Left lung (tissue), 10 donors: ENCODE data around the gene CEBPZ. TPM values are rescaled to one million over a fixed set of nuclear protein-coding genes. Genes with fewer than 3 reads are reported as not detected.
"Not testable (repeated sequence)": the region's sequence is repeated elsewhere in the genome, so short reads cannot be mapped to it uniquely, and the experiment has no call there.

Experiments
- ATAC-seq: fragments of 200-7000 bp; cut with Tn5 transposase; one replicate; pipeline ENCODE4 v1.9.1; 2020; ENCODE audit warnings: moderate library complexity
- DNase-seq, 4 donors: peaks; one replicate each; pipeline ENCODE4 v3.0.0-alpha.2; 2013 to 2020
- H3K27ac ChIP-seq, 2 donors: fragments of 200-600 bp; sonication (generic) in 1 of 2; one replicate each; pipeline versions ENCODE4 v1.5.0 to v1.8.0; 2020 to 2021
- H3K27me3 ChIP-seq, 2 donors: fragments of 200-600 bp; sonication (generic) in 1 of 2; one replicate each; pipeline versions ENCODE4 v1.5.0 to v1.8.0; 2020 to 2021
- H3K36me3 ChIP-seq, 2 donors: fragments of 200-600 bp; sonication (generic) in 1 of 2; one replicate each; pipeline versions ENCODE4 v1.5.0 to v1.8.0; 2020 to 2021
- H3K4me1 ChIP-seq, 2 donors: fragments of 200-600 bp; one replicate each; pipeline ENCODE4 v1.8.0; 2021
- H3K4me3 ChIP-seq, 2 donors: fragments of 200-600 bp; sonication (generic) in 1 of 2; one replicate each; pipeline versions ENCODE4 v1.5.0 to v1.8.0; 2020 to 2021; ENCODE audit warnings: mild to moderate bottlenecking in 1 of 2
- H3K9me3 ChIP-seq, 2 donors: fragments of 200-600 bp; sonication (generic) in 1 of 2; one replicate each; pipeline versions ENCODE4 v1.5.0 to v1.8.0; 2020 to 2021
- CTCF ChIP-seq, 2 donors: fragments of 200-600 bp; sonication (generic) in 1 of 2; IDR thresholded peaks; one replicate each; pipeline versions ENCODE4 v1.5.0 to v1.8.0; 2021; ENCODE audit warnings: antibody characterized with exemption in 2 of 2
- intact Hi-C, 2 donors: fragments of 100-400 bp; cut with DNase I; formaldehyde crosslinking; loops; one replicate each; pipeline versions ENCODE4 v1.11.2 to v1.14.2; 2022
- polyA plus RNA-seq, 6 donors: library from polyadenylated mRNA; unstranded; fragments of 120-200 nt; gene quantifications; one replicate each; pipeline ENCODE4 v1.2.1, GENCODE V29; 2013; ENCODE audit not compliant: insufficient read length in 6 of 6
- total RNA-seq, 2 donors: library from RNA; stranded (reverse); fragmentation: NEBNext Ultra II Directional; extraction: Animal tissue kit (Norgen Biotek cat#: 25700); gene quantifications; one replicate each; pipeline ENCODE4 v1.2.1, GENCODE V29; 2021
- donor health status: DM: no; HTN: yes; CAD: no.
- donor health status: DM: no; HTN: no; CAD: no.

CEBPZ gene
- total and polyA plus RNA-seq, 8 donors = 36.0 to 81.2 (median 71.9) TPM

GRCh38 chr2:37211212-37211611 lies 20.2 kb downstream of the CEBPZ start:
- Histone ChIP-seq H3K36me3 (peaks cover 0 to 95% of the 10 kb centered on the region in 2 donors), H3K9me3 (peaks cover 0 to 18% of the 10 kb centered on the region in 2 donors), H3K27ac (no peak overlapping the region), H3K27me3 (no peaks in the 10 kb centered on the region), H3K4me3 (no peak overlapping the region), H3K4me1 (peaks cover 0 to 7% of the 10 kb centered on the region in 2 donors)
- DNase-seq = no peak
- ATAC-seq = no peak
- intact Hi-C loops = no loop called here
- no peak for TF ChIP-seq CTCF (IDR thresholded peaks at IDR 0.05)

DNA sequence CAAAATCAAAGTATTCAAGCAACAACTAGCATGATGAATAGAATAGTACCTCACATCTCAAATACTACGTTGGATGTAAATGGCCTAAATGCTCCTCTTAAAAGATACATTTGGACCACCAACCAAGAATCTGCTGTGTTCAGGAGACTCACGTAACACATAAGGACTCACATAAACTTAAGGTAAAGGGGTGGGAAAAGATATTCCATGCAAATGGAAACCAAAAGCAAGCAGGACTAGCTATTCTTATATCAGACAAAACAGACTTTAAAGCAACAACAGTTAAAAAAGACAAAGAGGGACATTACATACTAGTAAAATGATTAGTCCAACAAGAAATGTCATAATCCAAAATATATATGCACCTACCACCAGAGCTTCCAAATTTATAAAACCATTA lies 24.6 kb downstream of the CEBPZ start:
- H3K27me3 ChIP-seq, ATAC-seq, DNase-seq, H3K4me3 ChIP-seq, H3K27ac ChIP-seq, H3K4me1 ChIP-seq, intact Hi-C loops: not testable (repeated sequence)
- peaks cover 4 to 95% of the 10 kb centered on the region in 2 donors for H3K36me3 ChIP-seq
- peaks cover 0 to 18% of the 10 kb centered on the region in 2 donors for H3K9me3 ChIP-seq

GRCh38 chr2:37205689-37206341 lies 25.6 kb downstream of the CEBPZ start:
- no peak for TF ChIP-seq CTCF (IDR thresholded peaks at IDR 0.05)
- peaks cover 0 to 18% of the 10 kb centered on the region in 2 donors for H3K9me3 ChIP-seq
- intact Hi-C loops = no loop called here
- no peaks in the 10 kb centered on the region for H3K27me3 ChIP-seq
- no peak overlapping the region for H3K27ac ChIP-seq
- DNase-seq = no peak
- no peaks in the 10 kb centered on the region for H3K4me1 ChIP-seq
- no peak overlapping the region for H3K4me3 ChIP-seq
- no peak for ATAC-seq
- H3K36me3 ChIP-seq = peaks cover 4 to 95% of the 10 kb centered on the region in 2 donors

- H3K9me3 ChIP-seq = peaks cover 0 to 18% of the 10 kb centered on the region in 2 donors
- DNase-seq, H3K4me1 ChIP-seq, H3K27ac ChIP-seq, ATAC-seq, H3K27me3 ChIP-seq, H3K4me3 ChIP-seq, intact Hi-C loops: not testable (repeated sequence)
- H3K36me3 ChIP-seq = peaks cover 4 to 95% of the 10 kb centered on the region in 2 donors
Observed at GRCh38 chr2:37205071-37205661, 26.2 kb downstream of the CEBPZ start.

GRCh38 chr2:37203708-37204107 lies 27.7 kb downstream of the CEBPZ start:
- H3K4me3 ChIP-seq = no peak overlapping the region
- peaks cover 0 to 6% of the 10 kb centered on the region in 2 donors for H3K9me3 ChIP-seq
- H3K4me1 ChIP-seq = peaks cover 0 to 2% of the 10 kb centered on the region in 2 donors
- peaks cover 4 to 83% of the 10 kb centered on the region in 2 donors for H3K36me3 ChIP-seq
- no peaks in the 10 kb centered on the region for H3K27me3 ChIP-seq
- DNase-seq (no peak), ATAC-seq (no peak)
- intact Hi-C loops = no loop called here
- no peak for TF ChIP-seq CTCF (IDR thresholded peaks at IDR 0.05)
- no peak overlapping the region for H3K27ac ChIP-seq

- Histone ChIP-seq H3K9me3 (no peaks in the 10 kb centered on the region), H3K4me3 (no peak overlapping the region), H3K27ac (no peak overlapping the region), H3K4me1 (peaks cover 7 to 17% of the 10 kb centered on the region in 2 donors), H3K27me3 (no peaks in the 10 kb centered on the region), H3K36me3 (peaks cover 4 to 66% of the 10 kb centered on the region in 2 donors)
- TF ChIP-seq CTCF (IDR thresholded peaks at IDR 0.05) = no peak
- ATAC-seq (no peak), DNase-seq (no peak)
- intact Hi-C loops = no loop called here
Observed at GRCh38 chr2:37201766-37202165, 29.6 kb downstream of the CEBPZ start.
